Upper lobe of left lung (tissue), 4 donors: ENCODE results near the gene CHRDL2.

ENCODE experiments used
- CTCF ChIP-seq, 6 experiments: fragments of 450-650 bp in 4 of 6; fragments of 200-600 bp in 2 of 6; sonication (generic) in 2 of 6; IDR thresholded peaks; one replicate each; pipeline ENCODE4 v1.5.1; 2016 to 2019; ENCODE audit warnings: antibody characterized with exemption in 6 of 6
- EP300 ChIP-seq, 4 donors: sonication (generic); formaldehyde crosslinking; IDR thresholded peaks; one replicate each; pipeline ENCODE4 v1.5.1; 2017; ENCODE audit warnings: antibody characterized with exemption in 4 of 4, control low read depth in 2 of 4
- POLR2A ChIP-seq, 4 donors: fragments of 450-650 bp; IDR thresholded peaks; one replicate each; pipeline ENCODE4 v1.5.1; 2016 to 2017; ENCODE audit warnings: antibody characterized with exemption in 4 of 4, mild to moderate bottlenecking in 2 of 4
- POLR2AphosphoS5 ChIP-seq, 2 donors: sonication (generic); formaldehyde crosslinking; IDR thresholded peaks; one replicate each; pipeline ENCODE4 v1.5.1; 2017; ENCODE audit warnings: antibody characterized with exemption in 2 of 2

DNA sequence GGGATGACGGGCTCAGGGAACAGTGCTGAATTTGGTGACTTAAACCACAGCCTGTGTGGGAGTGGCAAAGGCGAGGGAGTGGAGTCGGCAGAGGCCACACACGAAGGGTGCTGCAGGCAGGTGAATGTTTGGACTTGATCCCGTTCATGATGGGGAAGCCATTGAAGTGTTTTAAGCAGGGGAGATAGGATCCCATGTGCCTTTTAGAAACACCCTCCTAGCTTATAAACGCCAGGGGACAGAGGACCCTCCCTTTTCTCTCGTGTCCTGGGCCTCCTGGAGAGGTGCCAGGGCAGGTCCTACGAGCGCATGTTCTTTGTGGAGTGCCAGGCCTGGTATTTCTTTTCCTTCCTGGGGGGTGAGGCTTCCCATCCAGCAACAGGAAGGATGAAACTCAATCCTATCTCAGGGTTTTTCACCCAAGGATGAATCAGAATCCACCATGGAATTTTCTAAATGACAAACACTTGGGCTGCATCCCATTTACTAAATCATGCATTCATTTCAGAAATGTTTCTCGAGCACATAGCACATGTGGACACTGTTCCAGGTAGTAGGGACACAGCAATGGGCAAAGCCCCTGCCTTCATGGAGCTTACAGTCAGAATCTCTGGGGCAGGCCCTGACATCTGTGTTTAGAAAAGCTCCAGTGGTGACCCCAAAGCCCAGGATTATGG lies 59.6 kb downstream of the CHRDL2 start:
- TF ChIP-seq CTCF (IDR thresholded peaks at IDR 0.05) (no peak), POLR2A (IDR thresholded peaks at IDR 0.05) (no peak), POLR2AphosphoS5 (IDR thresholded peaks at IDR 0.05) (no peak), EP300 (IDR thresholded peaks at IDR 0.05) (no peak)
